ENCODE measurements around the gene FGF4.
"Not testable (repeated sequence)": the region's sequence is repeated elsewhere in the genome, so short reads cannot be mapped to it uniquely, and the experiment has no call there.

The FGF4 gene

GRCh38 chr11:69773626-69774353 lies 1.4 kb downstream of the FGF4 start:
- DNase-seq (ENCODE audit: low spot score): no peak

- DNase-seq (ENCODE audit: low spot score): no peak
Observed at GRCh38 chr11:69771466-69771865, 3.7 kb downstream of the FGF4 start.

GRCh38 chr11:69770540-69770939 lies 4.6 kb downstream of the FGF4 start:
- no peak for DNase-seq (ENCODE audit: low spot score)

GRCh38 chr11:69765498-69765995 lies 9.6 kb downstream of the FGF4 start:
- no peak for DNase-seq (ENCODE audit: low spot score)

- not testable (repeated sequence) for DNase-seq (ENCODE audit: low spot score)
Observed at GRCh38 chr11:69764918-69765317, 10.2 kb downstream of the FGF4 start.

GRCh38 chr11:69760319-69760718 lies 14.8 kb downstream of the FGF4 start:
- DNase-seq (ENCODE audit: low spot score): no peak

GRCh38 chr11:69752890-69753289 lies 22.3 kb downstream of the FGF4 start:
- DNase-seq (ENCODE audit: low spot score): no peak

- no peak for DNase-seq (ENCODE audit: low spot score)
Observed at GRCh38 chr11:69750875-69751597, 24.1 kb downstream of the FGF4 start.

GRCh38 chr11:69750108-69750850 lies 24.9 kb downstream of the FGF4 start:
- no peak for DNase-seq (ENCODE audit: low spot score)

GRCh38 chr11:69748637-69749036 lies 26.5 kb downstream of the FGF4 start:
- no peak for DNase-seq (ENCODE audit: low spot score)

GRCh38 chr11:69746752-69747742 lies 28.1 kb downstream of the FGF4 start:
- no peak for DNase-seq (ENCODE audit: low spot score)

GRCh38 chr11:69746140-69746539 lies 29.0 kb downstream of the FGF4 start:
- DNase-seq (ENCODE audit: low spot score): no peak

GRCh38 chr11:69745201-69745600 lies 29.9 kb downstream of the FGF4 start:
- DNase-seq (ENCODE audit: low spot score): no peak

- no peak for DNase-seq (ENCODE audit: low spot score)
Observed at GRCh38 chr11:69744435-69744834, 30.7 kb downstream of the FGF4 start.

- no peak for DNase-seq (ENCODE audit: low spot score)
Observed at GRCh38 chr11:69734841-69735240, 40.3 kb downstream of the FGF4 start.

GRCh38 chr11:69734367-69734766 lies 40.8 kb downstream of the FGF4 start:
- no peak for DNase-seq (ENCODE audit: low spot score)

GRCh38 chr11:69732910-69733309 lies 42.2 kb downstream of the FGF4 start:
- no peak for DNase-seq (ENCODE audit: low spot score)

GRCh38 chr11:69731110-69731509 lies 44.0 kb downstream of the FGF4 start:
- no peak for DNase-seq (ENCODE audit: low spot score)

- no peak for DNase-seq (ENCODE audit: low spot score)
Observed at GRCh38 chr11:69730500-69730899, 44.6 kb downstream of the FGF4 start.

GRCh38 chr11:69729252-69729651 lies 45.9 kb downstream of the FGF4 start:
- DNase-seq (ENCODE audit: low spot score): no peak

GRCh38 chr11:69727266-69727665 lies 47.9 kb downstream of the FGF4 start:
- DNase-seq (ENCODE audit: low spot score): no peak

- DNase-seq (ENCODE audit: low spot score): no peak
Observed at GRCh38 chr11:69726481-69726880, 48.7 kb downstream of the FGF4 start.
